ENCODE results near the gene NCOA5.
"Not testable (repeated sequence)": the region's sequence is repeated elsewhere in the genome, so short reads cannot be mapped to it uniquely, and the experiment has no call there.

NCOA5 gene

GRCh38 chr20:46120136-46120535 lies 30.4 kb upstream of the NCOA5 start:
- DNase-seq: no peak

- DNase-seq: no peak
Measured at GRCh38 chr20:46119547-46119946, 29.8 kb upstream of the NCOA5 start.

- DNase-seq: no peak
Measured at GRCh38 chr20:46119028-46119546, 29.3 kb upstream of the NCOA5 start.

GRCh38 chr20:46118481-46119020 lies 28.8 kb upstream of the NCOA5 start:
- DNase-seq: peak; percentile 18

GRCh38 chr20:46117704-46118467 lies 28.1 kb upstream of the NCOA5 start, which contains the start of gene CD40:
Gene CD40 (plus strand): TSS chr20:46118314. CDS start chr20:46118344, 30 bp downstream.
- DNase-seq: peak; percentile 60

GRCh38 chr20:46114449-46114848 lies 24.7 kb upstream of the NCOA5 start:
- no peak for DNase-seq

GRCh38 chr20:46113113-46113470 lies 23.3 kb upstream of the NCOA5 start:
- DNase-seq: no peak

- no peak for DNase-seq
Measured at GRCh38 chr20:46112430-46113112, 22.8 kb upstream of the NCOA5 start.

- DNase-seq: no peak
Measured at GRCh38 chr20:46111836-46112212, 22.1 kb upstream of the NCOA5 start.

GRCh38 chr20:46111028-46111835 lies 21.5 kb upstream of the NCOA5 start:
- no peak for DNase-seq

GRCh38 chr20:46108976-46109375 lies 19.2 kb upstream of the NCOA5 start:
- no peak for DNase-seq

GRCh38 chr20:46108435-46108841 lies 18.7 kb upstream of the NCOA5 start:
- no peak for DNase-seq

GRCh38 chr20:46107061-46107460 lies 17.3 kb upstream of the NCOA5 start:
- no peak for DNase-seq

- DNase-seq: no peak
Measured at GRCh38 chr20:46104262-46104661, 14.5 kb upstream of the NCOA5 start.

- DNase-seq: no peak
Measured at GRCh38 chr20:46102940-46103339, 13.2 kb upstream of the NCOA5 start.

GRCh38 chr20:46101957-46102356 lies 12.2 kb upstream of the NCOA5 start:
- DNase-seq: no peak

- no peak for DNase-seq
Measured at GRCh38 chr20:46100988-46101387, 11.2 kb upstream of the NCOA5 start.

- not testable (repeated sequence) for DNase-seq
Measured at GRCh38 chr20:46100444-46100843, 10.7 kb upstream of the NCOA5 start.

- DNase-seq: no peak
Measured at GRCh38 chr20:46099491-46100287, 9.9 kb upstream of the NCOA5 start.

- no peak for DNase-seq
Measured at GRCh38 chr20:46093531-46093930, 3.8 kb upstream of the NCOA5 start.

- DNase-seq: not testable (repeated sequence)
Measured at GRCh38 chr20:46091622-46092535, 2.1 kb upstream of the NCOA5 start.

All from T1000 (cell line).